ENCODE measurements around the gene CPT1A.

GRCh38 chr11:68766786-68767185 lies 74.9 kb downstream of the CPT1A start:
- TF ChIP-seq GATA2 (IDR thresholded peaks at IDR 0.05; ENCODE audit: low read depth, low read length) (no peak), GATA3 (IDR thresholded peaks at IDR 0.05; ENCODE audit: low read depth, low read length) (no peak)

Measured in SH-SY5Y (cell line).